UCSD-AML1 (cell line): ENCODE results near the gene NLGN2.

Source experiments
- DNase-seq: peaks from one replicate; lab custom pipeline; 2025; ENCODE audit not compliant: unreplicated experiment; lab: John Stamatoyannopoulos, UW

NLGN2 gene

DNA sequence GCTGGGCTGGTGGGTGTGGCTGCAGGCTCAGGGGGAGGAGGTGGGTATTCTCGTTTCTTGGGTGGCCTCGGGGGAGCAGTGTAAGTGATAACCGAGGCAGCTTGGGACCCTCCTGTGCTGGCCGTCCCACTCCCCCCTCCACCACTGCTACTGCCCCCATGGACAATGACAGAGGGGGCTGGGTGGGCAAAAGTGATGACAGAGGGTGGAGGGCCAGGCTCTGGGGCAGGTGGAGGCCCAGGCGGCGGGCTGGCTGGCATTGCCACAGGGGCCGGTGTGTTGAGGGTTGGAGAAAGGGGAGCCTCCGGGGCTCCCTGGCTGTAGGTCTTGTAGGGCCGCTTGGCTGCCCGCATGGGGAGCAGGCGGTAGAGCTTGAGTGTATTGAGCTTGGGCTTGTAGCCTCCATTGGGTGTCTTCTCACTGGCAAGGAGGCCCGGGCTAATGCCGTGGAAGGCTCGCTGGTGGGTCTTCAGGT lies 55.8 kb downstream of the NLGN2 start:
- no peak for DNase-seq

DNA sequence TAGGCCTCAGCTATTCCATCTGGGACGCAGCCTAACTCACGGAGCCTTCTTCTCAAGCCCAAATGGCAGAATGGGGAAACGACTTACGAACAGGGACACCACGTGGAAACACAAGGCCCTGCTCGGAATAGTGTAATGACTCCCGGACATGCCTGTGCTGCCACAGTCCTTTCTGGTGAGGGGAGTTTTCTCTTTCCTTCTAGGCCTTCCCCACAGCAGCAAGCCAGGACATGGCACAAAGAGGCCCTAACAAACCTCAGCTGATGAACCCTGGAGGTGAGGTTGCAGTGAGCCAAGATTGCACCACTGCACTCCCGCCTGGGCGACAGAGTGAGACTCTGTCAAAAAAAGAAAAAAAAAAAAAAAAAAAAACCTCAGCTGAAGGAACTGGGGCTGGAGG lies 56.4 kb downstream of the NLGN2 start:
- no peak for DNase-seq

- no peak for DNase-seq
Measured at GRCh38 chr17:7465597-7466275, 58.1 kb downstream of the NLGN2 start.

GRCh38 chr17:7466318-7466638 lies 58.6 kb downstream of the NLGN2 start:
- no peak for DNase-seq

- no peak for DNase-seq
Measured at GRCh38 chr17:7466639-7467341, 59.1 kb downstream of the NLGN2 start.

GRCh38 chr17:7467498-7467897 lies 59.9 kb downstream of the NLGN2 start:
- DNase-seq: no peak

GRCh38 chr17:7468290-7468689 lies 60.6 kb downstream of the NLGN2 start:
- DNase-seq: no peak

DNA sequence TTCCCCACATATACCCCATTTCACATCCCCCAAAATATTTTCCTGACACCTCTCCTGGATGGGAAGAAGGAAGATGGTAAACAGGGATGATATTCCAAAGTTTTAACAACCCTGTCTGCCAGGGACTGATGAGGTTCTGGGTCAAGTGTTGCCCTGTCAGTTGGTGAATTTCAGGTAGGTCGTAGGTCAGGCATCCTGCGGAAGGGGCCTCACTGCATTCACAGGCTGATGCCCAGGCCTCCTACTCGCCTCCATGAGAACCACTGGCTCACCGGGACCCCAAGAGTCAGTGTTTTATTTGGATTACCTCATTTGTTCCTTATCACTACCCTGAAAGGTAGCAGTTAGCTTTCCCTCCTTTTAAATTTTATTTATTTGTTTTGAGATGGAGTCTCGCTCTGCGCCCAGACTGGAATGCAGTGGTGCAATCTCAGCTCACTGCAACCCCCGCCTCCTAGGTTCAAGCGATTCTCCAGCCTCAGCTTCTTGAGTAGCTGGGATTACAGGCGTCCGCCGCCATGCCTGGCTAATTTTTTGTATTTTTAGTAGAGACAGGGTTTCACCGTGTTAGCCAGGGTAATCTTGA lies 61.3 kb downstream of the NLGN2 start:
- DNase-seq: no peak
